Stimulated activated CD8-positive, alpha-beta memory T cell treated with anti-CD3 and anti-CD28 coated beads, Interleukin-2, amount 100 ng/mL, for 48 hours (primary cell): ENCODE results near the gene CDAN1.

Source experiments
- DNase-seq, 2 donors: peaks; one replicate each; pipeline ENCODE4 v3.0.0-alpha.2; 2020; ENCODE audit warnings: low read depth in 2 of 2

Gene CDAN1

GRCh38 chr15:42733027-42733426 is 3.9 kb downstream of the CDAN1 start:
- no peak for DNase-seq

- DNase-seq, result no peak
Observed at GRCh38 chr15:42732095-42732827, 4.7 kb downstream of the CDAN1 start.

GRCh38 chr15:42731461-42731860 is 5.5 kb downstream of the CDAN1 start:
- no peak for DNase-seq

GRCh38 chr15:42730536-42730935 is 6.4 kb downstream of the CDAN1 start:
- DNase-seq, result no peak

- no peak for DNase-seq
Observed at GRCh38 chr15:42730135-42730534, 6.8 kb downstream of the CDAN1 start.

GRCh38 chr15:42729409-42729808 is 7.5 kb downstream of the CDAN1 start:
- no peak for DNase-seq

- DNase-seq, result no peak
Observed at GRCh38 chr15:42728972-42729371, 8.0 kb downstream of the CDAN1 start.

GRCh38 chr15:42728560-42728959 is 8.4 kb downstream of the CDAN1 start:
- DNase-seq, result no peak

GRCh38 chr15:42727750-42728381 is 9.1 kb downstream of the CDAN1 start:
- DNase-seq, result no peak

- no peak for DNase-seq
Observed at GRCh38 chr15:42726114-42726513, 10.8 kb downstream of the CDAN1 start.

GRCh38 chr15:42725331-42725903 is 11.5 kb downstream of the CDAN1 start:
- no peak for DNase-seq

GRCh38 chr15:42724276-42724675 is 12.7 kb downstream of the CDAN1 start:
- no peak for DNase-seq

GRCh38 chr15:42723068-42723467 is 13.9 kb downstream of the CDAN1 start:
- DNase-seq, result no peak

- no peak for DNase-seq
Observed at GRCh38 chr15:42721916-42722315, 15.0 kb downstream of the CDAN1 start.

GRCh38 chr15:42721016-42721415 is 15.9 kb downstream of the CDAN1 start:
- DNase-seq, result no peak

- DNase-seq, result no peak
Observed at GRCh38 chr15:42720071-42720470, 16.9 kb downstream of the CDAN1 start.

- DNase-seq, result no peak
Observed at GRCh38 chr15:42719043-42719442, 17.9 kb downstream of the CDAN1 start.

- no peak for DNase-seq
Observed at GRCh38 chr15:42716626-42717025, 20.3 kb downstream of the CDAN1 start.

GRCh38 chr15:42716125-42716524 is 20.8 kb downstream of the CDAN1 start:
- no peak for DNase-seq

GRCh38 chr15:42712584-42712983 is 24.3 kb downstream of the CDAN1 start:
- no peak for DNase-seq

GRCh38 chr15:42711746-42712145 is 25.2 kb downstream of the CDAN1 start:
- no peak for DNase-seq

- DNase-seq, result no peak
Observed at GRCh38 chr15:42710662-42711061, 26.3 kb downstream of the CDAN1 start.

- no peak for DNase-seq
Observed at GRCh38 chr15:42707873-42708544, 28.9 kb downstream of the CDAN1 start.
